ENCODE results near the gene ATP5ME.

Gene ATP5ME

DNA sequence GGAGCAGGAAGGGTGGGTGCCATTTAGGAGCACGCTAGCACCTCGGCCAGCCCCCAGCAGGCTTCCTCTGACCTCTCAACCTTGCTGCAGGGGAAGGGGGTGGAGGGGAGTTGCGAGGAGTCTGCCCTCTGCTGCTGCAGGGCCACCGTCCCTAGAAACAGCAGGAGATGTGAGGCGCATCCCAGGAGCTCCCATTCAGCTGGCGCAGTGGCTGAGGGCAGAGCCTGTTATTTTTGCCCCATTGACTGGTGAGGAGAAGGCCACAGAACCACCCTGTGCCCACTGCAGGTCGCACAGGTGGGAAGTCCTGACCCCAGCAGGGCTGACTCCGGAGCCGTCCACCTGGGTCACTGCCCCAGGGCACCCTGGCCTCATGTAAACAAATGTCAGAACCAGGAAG is 40.7 kb downstream of the ATP5ME start:
- DNase-seq (ENCODE audit: low spot score): no peak

DNA sequence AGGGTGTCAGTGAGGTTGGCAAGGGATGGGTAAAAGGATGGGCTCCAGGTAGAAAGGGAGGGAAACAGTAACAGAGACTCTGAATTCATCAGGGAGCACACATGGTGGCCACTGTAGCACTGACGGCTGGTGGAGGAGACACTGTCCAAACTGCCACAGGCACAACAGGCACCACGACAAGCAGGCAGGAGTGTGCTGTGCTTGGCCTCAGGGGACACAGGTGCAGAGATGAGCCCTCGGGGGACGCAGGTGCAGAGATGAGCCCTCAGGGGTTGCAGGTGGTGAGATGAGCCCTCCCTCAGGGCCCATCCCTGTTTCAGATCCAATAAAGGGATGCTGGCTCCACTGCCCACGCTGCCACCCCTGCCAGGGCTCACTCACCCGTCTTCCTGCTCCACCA is 41.1 kb downstream of the ATP5ME start:
- DNase-seq (ENCODE audit: low spot score): no peak

DNA sequence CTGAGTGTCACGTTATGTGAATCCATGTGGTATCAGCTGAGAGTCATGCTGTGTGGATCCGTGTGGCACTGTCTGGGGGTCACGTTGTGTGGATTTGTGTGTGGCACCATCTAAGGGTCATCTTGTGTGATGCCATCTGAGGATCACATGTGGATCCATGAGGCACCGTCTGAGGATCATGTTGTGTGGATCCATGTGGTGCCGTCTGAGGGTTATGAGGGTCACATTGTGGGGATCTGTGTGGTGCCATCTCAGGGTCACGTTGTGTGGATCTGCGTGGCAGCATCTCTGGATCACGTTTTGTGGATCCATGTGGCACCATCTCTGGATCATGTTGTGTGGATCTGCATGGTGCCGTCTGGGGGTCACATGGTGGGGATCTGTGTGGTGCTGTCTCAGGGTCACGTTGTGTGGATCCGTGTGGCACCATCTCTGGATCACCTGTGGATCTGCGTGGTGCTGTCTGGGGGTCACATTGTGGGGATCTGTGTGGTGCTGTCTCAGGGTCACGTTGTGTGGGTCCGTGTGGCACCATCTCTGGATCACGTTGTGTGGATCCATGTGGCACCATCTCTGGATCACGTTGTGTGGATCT is 41.8 kb downstream of the ATP5ME start:
- DNase-seq (ENCODE audit: low spot score): no peak

DNA sequence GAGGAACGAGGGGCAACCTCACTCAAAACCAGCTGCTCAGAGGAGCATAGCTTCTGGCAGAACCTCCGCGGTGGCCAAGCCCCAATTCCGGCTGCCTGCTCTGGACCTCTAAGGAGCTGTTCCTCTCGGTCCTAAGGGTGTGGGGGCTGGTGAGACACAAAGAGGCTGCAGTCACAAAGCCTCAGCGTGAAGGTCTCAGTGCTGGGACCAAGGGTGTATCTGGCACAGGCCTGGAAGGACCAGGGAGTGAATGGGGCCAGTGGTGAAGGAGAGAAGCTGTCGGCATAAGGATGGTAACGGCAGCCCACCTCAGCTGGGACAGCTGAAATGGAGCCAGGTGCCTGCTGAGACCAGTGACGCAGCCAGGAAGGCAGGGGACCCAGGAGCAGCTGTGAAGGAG is 43.4 kb downstream of the ATP5ME start:
- no peak for DNase-seq (ENCODE audit: low spot score)

DNA sequence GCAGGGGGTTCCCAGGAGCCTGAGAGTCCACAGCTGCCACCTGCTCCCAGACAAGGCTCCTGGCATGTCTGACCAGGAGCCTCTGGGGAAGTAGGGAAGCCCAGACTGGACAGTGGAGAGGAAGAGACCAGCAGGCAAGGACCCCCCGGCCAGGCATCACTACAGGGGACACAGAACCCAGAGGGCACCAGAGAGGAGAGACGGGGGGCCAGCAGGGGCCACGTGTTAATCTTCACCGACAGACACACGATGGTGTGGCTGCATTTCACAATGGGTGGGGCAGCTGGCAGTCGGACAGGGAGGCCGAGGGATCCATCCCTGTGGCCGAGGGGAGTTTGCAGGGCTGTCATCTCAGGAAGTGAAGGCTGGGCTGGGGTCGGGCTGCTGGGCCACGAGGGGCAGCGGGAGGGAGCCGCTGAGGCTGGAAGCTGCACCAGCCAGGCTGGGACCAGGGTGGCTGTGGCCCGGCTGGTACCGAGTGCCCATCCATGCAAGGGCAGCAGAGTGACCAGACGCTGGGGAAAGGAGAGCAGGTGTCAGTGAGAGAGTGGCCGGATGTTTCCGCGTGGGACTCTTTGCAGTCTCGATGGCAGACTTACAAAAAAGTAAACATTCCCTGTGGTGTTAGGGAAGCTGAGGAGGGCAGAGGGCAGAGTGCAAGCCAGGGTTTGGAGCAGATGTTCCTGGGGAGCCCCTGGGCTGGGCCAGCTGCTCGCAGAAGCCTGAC is 44.0 kb downstream of the ATP5ME start:
- no peak for DNase-seq (ENCODE audit: low spot score)

DNA sequence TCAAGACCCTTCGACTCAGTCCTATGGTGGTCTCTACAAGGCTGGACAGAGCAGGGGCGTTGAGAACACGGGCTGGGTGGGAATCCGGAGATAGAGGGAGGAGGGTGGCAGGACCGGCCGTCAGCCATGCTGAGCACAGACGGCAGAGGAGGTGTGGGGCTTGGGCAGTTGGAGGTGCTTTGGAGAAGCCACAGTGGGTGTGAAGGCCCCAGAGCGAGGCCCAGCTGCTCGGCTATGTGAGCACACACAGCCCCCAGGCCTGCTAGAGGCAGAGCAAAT is 44.5 kb downstream of the ATP5ME start:
- DNase-seq (ENCODE audit: low spot score): no peak

- no peak for DNase-seq (ENCODE audit: low spot score)
These were observed 45.0 kb downstream of the ATP5ME start for GRCh38 chr4:628821-629635.

GRCh38 chr4:628311-628741 is 45.8 kb downstream of the ATP5ME start:
- no peak for DNase-seq (ENCODE audit: low spot score)

DNA sequence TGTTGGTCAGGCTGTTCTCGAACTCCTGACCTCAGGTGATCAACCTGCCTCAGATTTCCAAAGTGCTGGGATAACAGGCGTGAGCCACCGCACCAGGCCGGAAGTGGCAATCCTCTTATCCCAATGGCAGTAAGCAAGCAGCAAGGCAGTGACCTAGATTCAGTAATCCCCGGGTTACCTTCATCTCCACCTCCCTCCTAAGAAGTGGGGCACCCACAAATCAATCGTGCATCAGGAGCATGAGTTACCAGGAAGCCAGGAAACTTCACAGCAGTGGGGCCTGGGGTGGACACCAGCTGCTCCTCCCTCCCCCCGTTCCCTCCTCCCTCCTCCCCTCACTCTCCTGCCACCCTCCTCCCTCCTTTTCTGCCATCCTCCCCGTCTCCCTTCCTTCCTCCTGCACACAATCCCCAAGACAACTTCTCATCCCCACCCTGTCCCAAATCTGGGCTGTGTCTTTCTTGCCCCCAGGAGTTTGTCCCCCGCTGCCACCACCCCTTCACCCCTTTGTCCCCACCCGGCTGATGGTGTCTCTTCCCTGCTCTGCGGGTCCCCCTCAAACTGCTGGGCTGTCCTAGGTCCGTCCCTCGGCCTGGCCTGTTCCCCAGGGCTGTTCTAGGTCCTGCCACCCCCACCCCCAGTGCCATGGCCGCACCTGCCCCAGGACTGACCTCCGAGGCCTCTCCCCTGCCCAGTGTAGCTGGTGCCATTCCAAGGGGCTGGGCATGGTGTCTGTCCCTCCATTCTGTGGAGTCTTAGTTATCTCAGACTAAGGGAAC is 46.5 kb downstream of the ATP5ME start:
- DNase-seq (ENCODE audit: low spot score): no peak

- no peak for DNase-seq (ENCODE audit: low spot score)
These were observed 47.6 kb downstream of the ATP5ME start for GRCh38 chr4:626201-627091.

- DNase-seq (ENCODE audit: low spot score): no peak
These were observed 48.4 kb downstream of the ATP5ME start for GRCh38 chr4:625631-626161.

DNA sequence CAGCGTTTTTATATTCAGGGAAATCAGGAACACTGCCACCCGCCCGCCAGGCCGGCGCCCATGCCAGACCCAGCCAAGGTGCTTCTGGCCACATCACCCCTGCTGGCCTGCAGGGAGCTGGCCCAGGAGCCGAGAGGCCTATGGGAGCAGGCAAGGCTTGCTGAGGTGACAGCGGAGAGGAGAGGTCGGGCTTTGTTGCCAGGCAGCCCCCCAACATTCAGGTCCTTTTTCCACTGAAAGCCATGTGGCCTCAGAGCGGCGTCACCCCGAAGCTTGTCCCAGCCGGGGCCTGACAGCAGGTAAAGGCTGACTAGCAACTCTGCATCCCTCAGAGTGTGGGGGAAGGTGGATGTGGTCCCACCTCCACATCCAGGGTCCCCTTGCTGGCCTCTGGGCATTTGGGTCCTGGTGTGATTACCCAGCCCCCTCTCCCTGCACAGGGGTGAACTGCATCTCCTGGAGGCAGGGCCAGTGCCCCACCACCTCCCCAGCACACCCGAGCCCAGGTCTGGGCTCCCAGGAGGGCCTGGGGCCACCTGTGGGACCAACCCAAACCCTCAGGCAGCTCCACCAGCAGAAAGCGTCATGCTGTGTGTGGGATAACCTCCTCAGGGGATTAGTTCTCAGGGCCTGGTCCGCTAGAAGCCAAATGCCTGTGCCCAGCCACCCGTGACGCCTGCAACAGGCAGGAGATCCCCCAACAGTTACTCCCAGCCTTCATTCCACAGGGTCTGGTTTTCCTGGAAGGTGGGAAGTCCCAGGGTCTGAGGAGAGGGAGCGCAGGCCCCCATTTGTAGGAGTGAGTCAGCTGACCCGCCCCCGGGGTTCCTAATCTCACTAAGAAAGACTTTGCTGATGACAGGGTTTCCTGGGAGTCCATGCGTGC is 49.1 kb downstream of the ATP5ME start, which contains the start of gene PDE6B:
Gene PDE6B (plus strand): TSS at position 869 of the 886 bp plus-strand sequence. CDS start 54 bp downstream, outside the sequence.
- no peak for DNase-seq (ENCODE audit: low spot score)

GRCh38 chr4:623914-624566 is 50.0 kb downstream of the ATP5ME start:
- no peak for DNase-seq (ENCODE audit: low spot score)

GRCh38 chr4:622996-623913 is 50.8 kb downstream of the ATP5ME start:
- no peak for DNase-seq (ENCODE audit: low spot score)

Data from GM03348 (cell line).